NCI-H2227 (cell line): ENCODE measurements around the gene STK17A.

Source experiments
- DNase-seq: peaks from one replicate; lab custom pipeline; 2025; ENCODE audit not compliant: unreplicated experiment; lab: John Stamatoyannopoulos, UW

Gene STK17A

DNA sequence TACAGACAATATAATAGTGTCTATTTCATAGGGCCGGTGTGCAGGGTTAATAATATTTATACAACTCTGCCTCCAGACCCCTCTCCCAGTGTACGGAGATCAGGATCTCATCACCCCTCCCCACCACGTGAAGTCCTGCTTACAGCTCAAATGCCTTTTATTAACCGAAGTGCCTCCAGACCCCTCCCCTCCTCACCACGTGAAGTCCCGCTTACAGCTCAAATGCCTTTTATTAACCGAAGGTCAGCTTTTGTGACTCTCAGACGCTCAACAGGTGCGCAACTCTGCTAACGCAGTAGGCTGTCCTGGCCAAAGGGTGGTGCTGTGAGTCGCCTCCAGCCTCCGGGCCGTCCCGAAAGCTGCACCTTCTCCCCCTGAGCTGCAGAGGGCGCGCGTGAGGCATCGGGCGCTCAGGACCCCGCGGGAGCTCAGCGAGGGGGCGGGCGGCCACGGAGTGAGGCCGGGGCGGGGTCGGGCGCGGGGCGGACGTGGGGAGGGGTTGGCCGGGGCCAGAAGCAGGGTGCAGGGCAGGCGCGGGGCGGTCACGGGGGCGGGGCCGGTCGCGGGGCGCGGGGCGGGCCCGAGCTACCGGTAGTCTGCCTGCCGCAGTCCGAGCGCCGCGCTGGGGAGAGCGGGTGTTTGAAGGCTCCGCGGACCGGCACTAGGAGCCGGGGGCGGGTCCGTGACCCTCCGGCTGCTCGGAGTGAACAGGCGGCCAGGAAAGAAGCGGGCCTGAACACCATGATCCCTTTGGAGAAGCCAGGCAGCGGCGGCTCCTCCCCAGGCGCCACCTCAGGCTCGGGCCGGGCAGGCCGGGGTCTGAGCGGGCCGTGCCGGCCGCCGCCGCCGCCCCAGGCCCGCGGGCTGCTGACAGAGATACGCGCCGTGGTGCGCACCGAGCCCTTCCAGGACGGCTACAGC, at the start of gene STK17A:
Gene STK17A (plus strand): TSS at position 606 of the 921 bp plus-strand sequence. CDS start 136 bp downstream, at position 742.
- peak; percentile 92 for DNase-seq

DNA sequence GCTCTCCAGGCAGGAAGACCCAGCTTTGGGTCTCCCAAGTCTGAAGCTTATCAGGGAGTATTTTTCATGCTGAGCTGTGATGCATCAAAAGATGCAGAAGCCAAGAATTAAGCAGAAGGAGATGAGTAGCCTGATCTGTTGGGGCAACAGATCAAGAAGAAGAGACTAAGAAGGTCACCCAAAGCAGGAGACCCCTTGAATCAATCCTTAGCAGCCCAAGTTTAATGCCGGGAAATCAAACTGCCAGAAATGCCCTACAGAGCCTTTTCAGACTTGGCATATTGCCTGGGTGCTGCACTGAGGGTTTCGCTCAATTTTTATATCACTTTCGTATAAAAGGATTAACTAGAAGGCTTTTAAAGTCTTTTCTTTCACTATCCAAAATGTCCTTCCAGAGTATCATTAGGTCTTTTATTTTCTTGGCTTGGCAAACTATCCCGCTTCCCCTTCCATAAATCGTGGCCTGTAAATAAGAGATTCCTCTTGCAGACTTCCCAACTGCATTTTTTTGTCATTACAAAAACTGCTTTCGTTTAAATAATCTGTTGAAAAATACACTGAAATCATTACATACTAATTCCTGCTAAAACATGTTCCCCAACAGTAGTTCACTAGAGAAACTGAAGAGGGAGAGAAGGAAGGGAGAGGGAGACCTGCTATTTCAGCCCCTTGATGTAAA, 49.0 kb upstream of the STK17A start:
- DNase-seq: no peak

DNA sequence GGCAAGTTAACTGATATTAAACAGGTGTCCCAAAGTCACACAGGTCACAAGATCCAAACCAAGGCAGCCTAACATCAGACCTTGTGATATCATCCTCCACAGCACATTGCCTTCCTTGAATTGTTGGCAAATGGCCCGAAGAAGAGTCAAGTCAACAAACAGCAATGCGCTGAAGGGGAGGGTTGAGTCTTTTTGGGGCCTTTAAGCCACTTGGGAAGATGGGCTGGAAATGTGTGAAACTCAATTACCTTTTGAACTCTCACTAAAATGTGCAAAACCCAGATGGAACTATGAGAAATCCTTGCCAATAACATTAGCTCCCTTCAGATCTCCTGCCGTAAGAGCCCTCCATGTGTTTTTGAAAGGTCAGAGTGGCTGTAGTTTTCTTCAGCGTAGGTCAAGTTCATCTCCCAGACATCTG, 47.9 kb upstream of the STK17A start:
- no peak for DNase-seq

DNA sequence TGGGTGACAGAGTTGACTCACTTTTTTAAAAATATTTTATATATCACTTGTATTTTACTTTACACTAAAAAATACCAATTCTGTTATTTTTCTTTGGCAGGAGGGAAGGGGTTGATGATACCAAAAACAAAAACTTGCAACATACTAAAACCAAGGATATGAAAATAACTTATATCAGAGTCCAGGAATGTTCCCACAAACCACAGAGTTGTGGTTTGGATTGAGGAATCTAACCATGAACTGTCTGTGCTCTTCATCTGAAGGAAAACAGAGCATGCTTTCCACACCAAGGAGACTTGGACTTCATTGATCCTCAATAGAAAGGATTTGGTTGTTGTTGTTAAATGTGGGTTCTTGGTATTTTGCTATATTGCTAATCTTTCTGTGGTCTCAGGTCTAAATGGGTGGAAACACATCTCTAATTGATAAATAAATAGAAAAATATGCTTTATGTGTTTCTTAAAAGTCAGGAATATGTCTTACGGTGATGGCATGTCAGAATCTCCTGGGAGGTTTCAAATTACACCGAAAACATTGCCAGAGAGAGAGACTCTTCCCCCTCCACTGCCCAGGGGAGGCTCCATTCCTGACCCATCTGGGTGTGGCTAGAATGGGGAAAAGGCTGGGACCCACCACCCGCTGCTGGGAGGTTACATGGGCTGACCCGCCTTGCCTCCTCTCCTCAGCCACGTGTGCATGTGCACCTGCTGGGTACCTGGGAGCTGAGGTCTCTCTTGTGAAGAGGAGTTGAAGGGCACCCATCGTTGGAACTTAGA, 46.9 kb upstream of the STK17A start:
- DNase-seq: no peak

DNA sequence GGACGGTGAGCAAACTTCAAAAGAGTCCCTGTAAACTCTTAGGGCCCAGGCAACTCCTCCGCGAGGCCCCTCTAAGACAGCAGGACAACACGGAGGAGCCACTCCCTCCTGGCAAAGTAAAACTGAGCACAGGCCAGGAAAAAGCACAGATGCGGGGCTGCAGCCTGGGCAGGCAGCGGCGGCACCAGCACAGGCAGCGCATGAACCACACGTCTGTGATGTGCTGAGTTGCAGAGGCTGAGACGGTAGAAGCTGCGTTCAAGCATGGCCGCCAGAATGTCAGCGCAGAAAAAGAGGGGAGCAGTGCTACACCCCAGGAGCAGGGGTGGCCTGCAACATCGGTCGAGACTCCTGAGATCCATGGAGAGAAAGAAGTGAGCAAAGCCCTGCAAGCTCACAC, 46.1 kb upstream of the STK17A start:
- DNase-seq: no peak

DNA sequence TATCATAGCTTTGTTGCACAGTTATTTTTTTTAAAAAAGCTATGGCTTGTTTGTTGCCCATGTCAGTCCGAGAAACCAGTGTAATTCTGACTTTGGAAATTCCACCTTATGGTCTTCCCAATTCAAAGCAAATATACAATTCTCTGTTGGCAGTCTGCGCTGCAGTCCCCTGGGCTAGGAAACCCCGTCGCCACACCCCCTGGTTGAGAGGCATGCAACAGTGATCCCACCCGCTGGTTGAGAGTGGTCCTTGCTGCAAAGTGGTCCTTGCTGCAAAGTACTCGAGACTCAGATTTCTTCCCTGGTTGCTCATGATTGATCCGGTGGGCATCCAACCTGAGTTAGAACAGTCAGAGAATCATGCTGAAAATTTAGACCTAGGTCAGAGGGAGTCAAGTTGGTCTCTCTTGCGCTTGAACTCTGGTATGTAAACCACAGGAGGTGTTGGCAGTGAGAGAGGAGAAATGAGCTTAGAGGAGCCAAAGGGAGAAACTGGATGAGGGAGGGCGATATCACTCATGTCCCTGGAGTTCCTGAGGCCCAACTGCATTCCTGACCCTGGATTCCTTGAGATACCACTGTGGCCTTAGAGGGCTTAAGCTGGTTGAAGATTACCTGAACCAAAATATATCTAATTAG, 45.0 kb upstream of the STK17A start:
- DNase-seq: no peak

DNA sequence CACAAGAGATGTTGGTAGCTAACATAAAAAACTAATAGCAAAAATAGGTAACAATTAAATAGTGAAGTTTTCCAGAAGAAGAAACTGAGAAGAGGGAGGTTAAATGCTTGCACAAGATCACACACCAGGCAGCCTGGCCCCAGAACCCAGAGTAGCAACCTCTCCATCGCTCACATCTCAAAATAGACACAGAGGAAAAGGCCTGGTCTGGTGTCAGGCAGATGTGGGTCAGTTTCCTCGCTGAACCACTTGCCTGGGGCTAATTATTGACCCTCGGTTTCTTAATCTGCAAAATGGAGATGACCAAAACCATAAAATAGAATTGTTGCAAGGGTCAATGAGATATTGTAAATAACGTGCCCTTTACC, 44.5 kb upstream of the STK17A start:
- no peak for DNase-seq

DNA sequence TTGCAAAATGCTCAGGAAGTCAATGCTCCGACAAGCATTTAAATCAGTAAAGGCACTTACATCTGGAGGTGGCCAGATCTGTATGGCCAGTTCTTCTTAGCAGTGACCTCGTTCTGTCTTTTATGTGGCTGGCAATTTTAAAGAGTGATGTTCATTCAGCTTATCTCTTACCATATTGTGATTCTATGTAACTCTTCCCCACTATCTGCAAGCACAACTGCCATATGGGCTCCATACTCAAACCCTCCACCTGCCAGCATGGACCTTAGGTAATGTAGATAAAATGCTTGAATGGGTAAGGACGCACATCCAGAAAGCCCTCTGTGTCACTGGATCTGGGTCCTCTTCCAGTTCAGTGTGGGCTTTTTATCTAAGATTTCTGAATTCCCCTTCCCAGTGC, 42.4 kb upstream of the STK17A start:
- DNase-seq: no peak

DNA sequence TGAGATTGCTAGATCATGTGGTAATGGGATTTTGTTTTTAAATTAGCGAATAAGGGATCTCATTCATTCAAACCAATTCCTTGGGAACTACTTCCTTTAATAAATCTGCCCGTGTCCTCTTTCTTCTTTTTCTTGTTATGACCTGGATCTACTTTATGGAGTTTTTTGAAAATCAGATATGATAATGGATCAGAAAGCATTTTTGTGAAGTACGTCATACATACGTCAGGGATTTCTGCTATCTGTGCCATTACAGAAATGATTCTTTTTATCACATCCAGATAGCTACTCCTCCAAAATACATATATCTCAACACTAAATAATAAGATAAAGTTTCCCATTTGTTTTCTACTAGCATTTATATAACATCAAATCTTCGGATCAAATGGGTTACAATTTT, 40.2 kb upstream of the STK17A start:
- DNase-seq: no peak

DNA sequence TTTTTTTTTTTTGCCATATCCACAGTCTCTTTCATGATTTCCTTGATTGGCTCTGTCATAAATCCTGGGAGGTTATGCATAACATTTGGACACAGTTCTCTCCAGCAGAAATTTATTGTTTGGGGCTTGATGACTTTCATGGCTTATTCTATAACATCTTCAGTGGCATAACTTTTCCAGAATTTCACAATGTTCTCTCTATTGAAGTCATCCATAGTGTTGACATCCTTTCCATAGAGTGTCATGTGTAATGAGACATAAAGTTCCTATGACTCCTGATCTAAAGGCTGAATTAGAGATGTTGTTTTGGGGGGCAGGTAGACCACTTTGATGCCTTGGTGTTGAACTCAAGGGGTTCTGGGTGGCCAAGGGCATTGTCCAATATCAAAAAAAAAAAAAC, 36.7 kb upstream of the STK17A start:
- no peak for DNase-seq

DNA sequence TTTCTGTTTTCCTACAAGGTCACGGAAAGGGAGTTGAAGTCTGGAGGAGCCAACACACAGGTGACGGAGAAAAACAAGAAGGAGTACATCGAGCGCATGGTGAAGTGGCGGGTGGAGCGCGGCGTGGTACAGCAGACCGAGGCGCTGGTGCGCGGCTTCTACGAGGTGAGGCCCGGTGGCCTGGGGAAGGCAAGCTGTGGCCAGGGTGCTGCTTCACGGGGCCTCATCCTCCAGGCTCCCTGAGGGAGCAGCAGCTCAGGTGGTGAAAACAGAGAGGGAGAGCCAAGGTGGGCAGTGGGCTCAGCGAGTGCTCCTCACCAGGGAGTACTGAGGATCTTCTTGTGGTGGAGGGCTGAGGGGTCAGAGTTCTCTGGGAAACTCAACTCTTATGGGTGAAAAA, 32.5 kb upstream of the STK17A start:
- no peak for DNase-seq

DNA sequence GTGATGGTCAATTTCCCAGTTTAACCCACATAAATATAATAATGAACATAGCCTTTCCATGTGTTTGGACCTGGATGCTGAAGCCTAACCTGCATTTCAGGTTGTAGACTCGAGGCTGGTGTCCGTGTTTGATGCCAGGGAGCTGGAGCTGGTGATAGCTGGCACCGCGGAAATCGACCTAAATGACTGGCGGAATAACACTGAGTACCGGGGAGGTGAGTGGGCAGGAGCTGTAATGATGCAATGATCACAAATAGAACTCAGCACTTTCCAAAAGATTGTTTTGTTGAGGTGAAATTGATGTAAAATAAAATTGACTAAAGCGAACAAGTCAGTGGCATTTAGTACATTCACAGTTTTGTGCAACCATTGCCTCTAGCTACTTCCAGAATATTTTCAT, 30.8 kb upstream of the STK17A start:
- DNase-seq: no peak

DNA sequence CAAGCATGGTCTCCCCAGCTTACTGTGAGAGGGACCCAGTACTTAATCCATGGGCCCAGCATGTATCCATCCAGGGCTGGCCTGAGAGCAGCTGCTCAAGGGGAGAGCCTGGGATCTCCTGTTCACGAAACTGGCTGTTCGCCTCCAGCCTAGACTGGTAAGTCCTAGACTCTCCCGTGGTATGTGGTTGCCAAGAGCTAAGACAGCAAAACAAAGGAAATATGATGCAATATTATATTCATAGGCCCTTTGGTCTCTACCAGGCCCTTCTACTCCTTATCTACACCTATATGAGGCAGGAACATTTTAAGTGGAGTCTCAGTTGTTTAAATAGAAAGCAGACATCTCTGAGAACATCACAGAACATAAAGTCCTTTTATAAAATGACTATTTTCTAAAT, 28.9 kb upstream of the STK17A start:
- no peak for DNase-seq

DNA sequence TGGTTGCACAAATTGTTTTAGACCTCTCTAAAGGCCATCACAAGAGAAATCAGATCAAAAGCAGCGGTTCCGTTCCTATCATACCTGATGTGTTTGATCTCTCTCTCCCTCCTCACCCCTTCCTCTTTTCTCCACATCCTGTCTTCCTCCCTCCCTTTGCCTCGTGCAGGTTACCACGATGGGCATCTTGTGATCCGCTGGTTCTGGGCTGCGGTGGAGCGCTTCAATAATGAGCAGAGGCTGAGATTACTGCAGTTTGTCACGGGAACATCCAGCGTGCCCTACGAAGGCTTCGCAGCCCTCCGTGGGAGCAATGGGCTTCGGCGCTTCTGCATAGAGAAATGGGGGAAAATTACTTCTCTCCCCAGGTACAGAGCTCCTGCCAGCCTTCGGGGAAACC, 28.5 kb upstream of the STK17A start:
- DNase-seq: no peak

DNA sequence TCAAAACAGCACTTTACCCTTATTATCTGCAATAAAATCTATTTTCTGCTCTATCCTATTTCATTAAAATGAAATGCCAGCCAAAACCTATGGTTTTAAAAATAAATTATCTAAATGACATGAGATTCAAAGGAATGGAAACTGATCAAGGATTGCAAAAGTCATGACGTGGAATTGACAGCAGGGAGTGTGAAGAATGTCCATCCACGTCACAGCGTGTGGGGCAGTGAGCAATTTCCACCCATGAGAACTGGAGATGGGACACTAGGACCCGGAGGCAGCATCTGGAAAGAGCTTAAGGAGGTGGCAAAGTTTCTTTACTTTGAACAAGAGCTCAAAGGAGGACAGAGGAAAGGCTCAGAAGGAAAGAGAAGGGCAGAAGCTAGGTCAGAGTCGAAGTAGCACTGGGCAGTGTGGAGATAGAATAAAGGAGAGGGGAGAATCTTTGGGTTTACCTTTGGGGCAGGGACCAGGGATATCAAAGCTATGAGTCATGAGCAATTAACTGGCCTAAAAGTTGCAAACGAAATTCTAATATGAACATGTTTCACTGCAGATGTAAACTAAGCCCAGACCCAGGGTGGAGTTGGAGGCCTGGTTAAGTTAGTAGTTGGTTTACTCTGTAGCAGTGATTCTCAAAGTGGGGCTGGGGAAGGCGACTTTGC, 24.9 kb upstream of the STK17A start:
- no peak for DNase-seq

DNA sequence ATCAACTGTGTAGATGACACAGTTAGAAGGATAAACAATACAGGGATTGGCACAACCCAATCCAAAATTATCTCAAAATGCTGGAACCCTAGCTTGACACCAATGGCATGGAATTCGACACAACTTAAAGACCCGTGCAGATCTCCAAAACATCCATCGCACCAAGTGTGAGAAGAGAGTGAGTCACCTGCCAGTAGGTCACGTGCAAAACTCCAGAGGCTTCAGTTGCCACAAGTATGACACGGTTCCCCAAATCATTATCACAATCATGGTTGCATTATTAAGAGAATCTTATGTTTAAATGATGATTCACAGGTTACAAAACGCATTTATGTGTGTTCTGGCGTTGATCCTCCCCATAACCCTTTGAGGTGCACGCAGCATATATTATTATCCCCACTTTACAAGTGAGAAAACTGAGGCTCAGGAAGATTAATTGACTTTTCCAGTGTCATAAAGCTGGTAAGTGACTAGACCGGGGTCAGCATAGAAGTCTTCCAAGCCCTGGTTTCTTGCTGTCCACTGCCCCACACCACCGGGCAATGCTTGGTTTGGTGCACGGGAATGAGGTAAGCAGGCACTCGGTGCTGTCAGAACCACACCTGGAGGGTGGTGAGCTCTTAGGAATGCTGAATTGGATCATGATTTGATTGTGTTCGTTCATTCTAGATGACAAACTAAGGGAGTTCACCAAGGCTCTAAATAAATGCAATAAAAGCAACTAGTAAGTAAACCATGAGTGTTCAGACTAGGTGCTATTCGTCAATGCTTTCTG, 23.6 kb upstream of the STK17A start:
- no peak for DNase-seq

DNA sequence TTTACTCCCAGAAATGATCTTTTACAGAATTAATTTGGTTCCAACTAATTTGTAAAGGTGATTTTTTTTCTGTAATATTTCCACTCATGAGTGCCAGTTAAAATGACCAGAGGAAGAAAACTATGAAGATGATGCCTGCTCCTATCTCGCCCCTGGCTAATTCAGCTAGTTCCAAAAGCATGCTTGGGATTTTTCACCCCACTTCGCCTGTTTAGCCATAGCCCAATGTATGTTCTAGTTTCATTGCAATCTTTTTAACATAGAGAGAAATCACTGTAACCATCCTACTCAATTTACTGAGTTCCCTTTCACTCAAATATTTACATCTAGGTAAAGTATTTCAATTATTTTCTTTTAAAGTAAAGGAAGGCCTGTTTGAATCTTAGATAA, 23.0 kb upstream of the STK17A start:
- no peak for DNase-seq

DNA sequence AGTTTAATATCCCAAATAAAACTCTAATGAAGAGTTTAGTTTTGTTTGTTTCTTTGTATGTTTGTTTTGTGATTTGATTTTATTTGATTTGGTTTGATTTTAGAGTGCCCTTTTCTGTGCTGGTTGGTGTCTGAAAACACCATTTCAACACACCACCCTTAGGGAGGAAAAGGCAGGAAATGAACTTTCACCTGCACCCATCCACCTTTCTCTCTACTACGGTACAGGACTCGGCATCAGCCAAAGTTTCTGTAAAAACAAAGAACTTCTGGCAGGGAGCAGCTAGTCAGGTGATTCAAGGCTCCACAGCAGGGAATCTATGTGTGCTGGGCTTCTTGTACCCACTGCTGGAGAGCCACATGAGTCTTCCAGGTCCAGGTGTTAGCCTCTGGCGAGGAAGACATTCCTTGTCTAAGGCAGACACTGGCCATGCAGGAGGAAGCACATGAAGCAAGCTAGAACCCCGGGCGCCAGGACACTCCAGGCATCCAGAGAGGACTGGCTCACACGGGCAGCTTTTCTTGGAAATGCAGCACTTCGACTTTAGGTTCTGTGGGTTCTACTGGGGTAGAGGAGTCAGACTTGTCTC, 22.1 kb upstream of the STK17A start:
- no peak for DNase-seq

DNA sequence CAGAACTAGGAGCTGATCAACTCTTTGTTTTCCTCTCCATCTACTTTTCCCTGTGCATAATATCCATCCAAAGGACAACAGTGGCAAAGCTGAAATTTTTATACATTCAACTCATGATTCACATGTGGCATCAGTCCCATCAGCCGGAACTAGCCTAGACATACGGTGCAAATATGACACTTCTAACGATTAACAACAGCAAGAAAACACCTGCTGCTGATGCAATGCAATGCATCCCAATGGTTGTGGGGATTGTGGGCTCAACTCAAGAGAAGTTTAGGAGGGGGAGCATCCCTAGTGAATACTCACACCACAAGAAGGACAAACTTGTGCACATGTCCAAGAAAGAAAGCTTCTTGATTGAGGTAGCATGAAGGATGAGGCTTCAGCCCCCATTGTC, 20.5 kb upstream of the STK17A start:
- DNase-seq: no peak

DNA sequence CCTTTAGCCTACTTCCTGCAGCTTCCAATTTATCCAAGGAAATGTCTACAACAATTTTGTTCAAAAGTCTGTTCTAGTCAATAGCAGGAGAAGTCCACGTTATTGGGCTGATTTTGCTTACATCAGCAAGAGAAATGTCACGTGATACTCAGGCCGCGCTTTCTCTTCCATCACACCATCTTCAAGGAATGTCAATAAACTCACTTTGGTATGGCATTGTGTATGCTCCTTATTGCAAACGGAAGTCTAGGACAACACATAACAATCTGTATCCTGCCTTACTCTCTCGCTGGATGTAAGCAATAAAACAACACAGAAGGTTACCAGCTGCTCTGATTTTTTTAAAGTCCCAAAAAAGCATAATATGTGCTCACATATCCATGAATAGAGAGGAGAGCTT, 17.1 kb upstream of the STK17A start:
- no peak for DNase-seq
